ENCODE results near the gene KMT2A.

KMT2A gene

GRCh38 chr11:118410055-118410745, 26.1 kb upstream of the KMT2A start:
- H2AFZ ChIP-seq (ENCODE audit: low read depth, low read length): no peak overlapping the region
- peaks cover 18% of the 10 kb centered on the region for H3K36me3 ChIP-seq (replicated peaks; ENCODE audit: low read depth, low read length)
- no peak overlapping the region for H3K4me2 ChIP-seq (ENCODE audit: low read length)
- H3K4me3 ChIP-seq (ENCODE audit: low read length): no peak overlapping the region
- TF ChIP-seq EZH2phosphoT487 (IDR thresholded peaks at IDR 0.05; ENCODE audit: low read depth): no peak
- TF ChIP-seq CTCF (IDR thresholded peaks at IDR 0.05; ENCODE audit: low read depth, low read length): no peak
- no peaks in the 10 kb centered on the region for H3K4me1 ChIP-seq (ENCODE audit: low read length)
- H3K9ac ChIP-seq (ENCODE audit: low read length): no peak overlapping the region
- H3K79me2 ChIP-seq (ENCODE audit: low read length): peaks cover 17% of the 10 kb centered on the region
- peaks cover 6% of the 10 kb centered on the region; the same call in 1 of the 2 replicates for H4K20me1 ChIP-seq (ENCODE audit: insufficient read depth, low read length)
- H3K27me3 ChIP-seq (ENCODE audit: low read depth, low read length): no peaks in the 10 kb centered on the region
- no peaks in the 10 kb centered on the region for H3K9me3 ChIP-seq (ENCODE audit: insufficient read depth, low read length)
- no peak overlapping the region for H3K27ac ChIP-seq (ENCODE audit: low read length)

GRCh38 chr11:118411530-118411929, 24.8 kb upstream of the KMT2A start:
- no peak overlapping the region for H3K4me3 ChIP-seq (ENCODE audit: low read length)
- no peaks in the 10 kb centered on the region for H3K9me3 ChIP-seq (ENCODE audit: insufficient read depth, low read length)
- peaks cover 15% of the 10 kb centered on the region for H3K36me3 ChIP-seq (replicated peaks; ENCODE audit: low read depth, low read length)
- no peak overlapping the region for H3K27ac ChIP-seq (ENCODE audit: low read length)
- H3K4me2 ChIP-seq (ENCODE audit: low read length): no peak overlapping the region
- H3K79me2 ChIP-seq (ENCODE audit: low read length): peaks cover 4% of the 10 kb centered on the region
- TF ChIP-seq CTCF (IDR thresholded peaks at IDR 0.05; ENCODE audit: low read depth, low read length) (no peak), EZH2phosphoT487 (IDR thresholded peaks at IDR 0.05; ENCODE audit: low read depth) (no peak)
- no peaks in the 10 kb centered on the region for H3K4me1 ChIP-seq (ENCODE audit: low read length)
- H2AFZ ChIP-seq (ENCODE audit: low read depth, low read length): no peak overlapping the region
- H3K9ac ChIP-seq (ENCODE audit: low read length): no peak overlapping the region
- peaks cover 4% of the 10 kb centered on the region; the same call in 1 of the 2 replicates for H4K20me1 ChIP-seq (ENCODE audit: insufficient read depth, low read length)
- no peaks in the 10 kb centered on the region for H3K27me3 ChIP-seq (ENCODE audit: low read depth, low read length)

GRCh38 chr11:118412921-118413320, 23.4 kb upstream of the KMT2A start:
- Histone ChIP-seq H4K20me1 (ENCODE audit: insufficient read depth, low read length) (no peaks in the 10 kb centered on the region), H3K36me3 (replicated peaks; ENCODE audit: low read depth, low read length) (peaks cover 8% of the 10 kb centered on the region), H3K4me3 (ENCODE audit: low read length) (no peak overlapping the region), H3K9me3 (ENCODE audit: insufficient read depth, low read length) (no peaks in the 10 kb centered on the region), H3K9ac (ENCODE audit: low read length) (no peak overlapping the region), H3K4me1 (ENCODE audit: low read length) (no peaks in the 10 kb centered on the region), H2AFZ (ENCODE audit: low read depth, low read length) (no peak overlapping the region), H3K27ac (ENCODE audit: low read length) (no peak overlapping the region), H3K4me2 (ENCODE audit: low read length) (no peak overlapping the region), H3K27me3 (ENCODE audit: low read depth, low read length) (no peaks in the 10 kb centered on the region), H3K79me2 (ENCODE audit: low read length) (no peaks in the 10 kb centered on the region)
- no peak for TF ChIP-seq CTCF (IDR thresholded peaks at IDR 0.05; ENCODE audit: low read depth, low read length)
- TF ChIP-seq EZH2phosphoT487 (IDR thresholded peaks at IDR 0.05; ENCODE audit: low read depth): no peak

GRCh38 chr11:118415062-118415738, 21.1 kb upstream of the KMT2A start:
- Histone ChIP-seq H3K9ac (ENCODE audit: low read length) (no peak overlapping the region), H3K4me1 (ENCODE audit: low read length) (no peaks in the 10 kb centered on the region), H3K4me3 (ENCODE audit: low read length) (no peak overlapping the region), H3K36me3 (replicated peaks; ENCODE audit: low read depth, low read length) (no peaks in the 10 kb centered on the region), H3K9me3 (ENCODE audit: insufficient read depth, low read length) (no peaks in the 10 kb centered on the region), H3K79me2 (ENCODE audit: low read length) (no peaks in the 10 kb centered on the region), H3K27ac (ENCODE audit: low read length) (no peak overlapping the region), H4K20me1 (ENCODE audit: insufficient read depth, low read length) (no peaks in the 10 kb centered on the region), H3K27me3 (ENCODE audit: low read depth, low read length) (no peaks in the 10 kb centered on the region), H3K4me2 (ENCODE audit: low read length) (no peak overlapping the region), H2AFZ (ENCODE audit: low read depth, low read length) (no peak overlapping the region)
- TF ChIP-seq EZH2phosphoT487 (IDR thresholded peaks at IDR 0.05; ENCODE audit: low read depth): no peak
- TF ChIP-seq CTCF (IDR thresholded peaks at IDR 0.05; ENCODE audit: low read depth, low read length): no peak
